ENCODE results near the gene FOXJ1. TPM values are rescaled to one million over a fixed set of nuclear protein-coding genes. Genes with fewer than 3 reads are reported as not detected.
A peak's percentile ranks its signal among the peaks of the same experiment; 100 is the strongest.

FOXJ1 gene
- total RNA-seq, 2 experiments from 2014 or later, result 5.4 to 5.8 TPM

- Mint-ChIP-seq H3K27me3 (no peaks in the 10 kb centered on the region), H3K4me1 (peaks cover 32% of the 10 kb centered on the region), H3K27ac (peak overlapping the region; percentile 60), H3K4me3 (peak overlapping the region; percentile 7), H3K9me3 (no peaks in the 10 kb centered on the region), H3K36me3 (no peaks in the 10 kb centered on the region)
- DNase-seq (no peak), ATAC-seq (ENCODE audit: low read depth) (no peak)
- POLR2A ChIA-PET, result interaction anchor here (4.0 to 11.9 kb wide), 4 partner anchors 20 to 156 kb away, joined by 35 to 244 read pairs (median 48); partner anchors contain the start of genes FOXJ1 and UBALD2
Observed at GRCh38 chr17:76123749-76124581, 17.1 kb downstream of the FOXJ1 start.

DNA sequence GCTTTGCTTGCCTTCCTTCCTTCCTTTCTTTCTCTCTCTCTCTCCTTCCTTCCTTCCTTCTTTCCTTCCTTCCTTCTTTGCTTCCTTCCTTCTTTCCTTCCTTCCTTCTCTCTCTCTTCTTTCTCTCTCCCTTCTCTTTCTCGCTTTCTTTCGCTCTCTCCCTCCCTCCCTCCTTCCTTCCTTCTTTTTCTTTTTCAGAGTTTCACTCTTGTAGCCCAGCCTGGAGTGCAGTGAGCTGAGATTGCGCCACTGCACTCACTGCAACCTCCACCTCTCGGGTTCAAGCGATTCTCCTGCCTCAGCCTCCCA, 17.9 kb downstream of the FOXJ1 start:
- POLR2A ChIA-PET, result interaction anchor here (4.0 to 11.9 kb wide), 4 partner anchors 21 to 157 kb away, joined by 35 to 244 read pairs (median 48); partner anchors contain the start of genes FOXJ1 and UBALD2
- Mint-ChIP-seq H3K27ac (peak overlapping the region; percentile 60), H3K9me3 (no peaks in the 10 kb centered on the region), H3K4me1 (peaks cover 30% of the 10 kb centered on the region), H3K36me3 (no peaks in the 10 kb centered on the region), H3K4me3 (peak overlapping the region; percentile 7), H3K27me3 (no peaks in the 10 kb centered on the region)
- ATAC-seq (ENCODE audit: low read depth) (no peak), DNase-seq (no peak)

GRCh38 chr17:76122431-76123190, 18.4 kb downstream of the FOXJ1 start:
- POLR2A ChIA-PET, result interaction anchor here (0.6 to 11.9 kb wide), 6 partner anchors 21 to 157 kb away, joined by 3 to 244 read pairs (median 40); partner anchors contain the start of genes FOXJ1 and UBALD2
- Mint-ChIP-seq H3K4me3 (peak overlapping the region; percentile 49), H3K36me3 (no peaks in the 10 kb centered on the region), H3K9me3 (no peaks in the 10 kb centered on the region), H3K4me1 (peaks cover 30% of the 10 kb centered on the region), H3K27me3 (no peaks in the 10 kb centered on the region), H3K27ac (peak overlapping the region; percentile 78)
- no peak for DNase-seq
- ATAC-seq (ENCODE audit: low read depth), result no peak

DNA sequence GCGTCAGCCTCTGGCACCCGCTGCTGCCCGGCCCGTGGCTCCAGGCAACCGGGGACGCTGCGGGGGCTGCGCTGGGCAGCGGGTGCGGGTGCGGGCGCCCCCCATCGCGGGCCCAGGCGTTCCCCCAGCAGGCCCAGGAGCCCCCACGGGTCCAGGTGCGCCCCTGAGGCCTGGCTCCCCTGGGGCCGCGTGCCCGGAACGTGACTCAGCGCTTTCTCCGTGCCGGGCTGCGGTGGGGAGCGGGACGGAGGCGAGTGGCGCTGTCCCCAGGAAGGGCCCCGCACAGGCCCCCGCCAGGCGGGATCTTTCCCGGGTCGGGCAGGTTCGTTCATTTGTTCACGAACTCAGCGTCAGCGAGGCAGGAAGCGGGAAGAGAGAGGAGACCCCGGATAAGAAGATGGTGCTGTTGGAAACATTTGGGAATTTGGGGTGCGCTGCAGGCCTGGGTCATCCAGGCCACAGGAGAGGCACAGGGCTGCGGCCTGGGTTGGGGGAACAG, 19.1 kb downstream of the FOXJ1 start:
- POLR2A ChIA-PET, result interaction anchor here (1.0 to 11.9 kb wide), 8 partner anchors 22 to 158 kb away, joined by 3 to 244 read pairs (median 22); partner anchors contain the start of genes FOXJ1 and UBALD2
- Mint-ChIP-seq H3K27ac (peak overlapping the region; percentile 86), H3K36me3 (no peaks in the 10 kb centered on the region), H3K4me1 (peaks cover 27% of the 10 kb centered on the region), H3K9me3 (no peaks in the 10 kb centered on the region), H3K4me3 (peak overlapping the region; percentile 64), H3K27me3 (no peaks in the 10 kb centered on the region)
- peak; percentile 18 for ATAC-seq (ENCODE audit: low read depth)
- DNase-seq, result no peak

DNA sequence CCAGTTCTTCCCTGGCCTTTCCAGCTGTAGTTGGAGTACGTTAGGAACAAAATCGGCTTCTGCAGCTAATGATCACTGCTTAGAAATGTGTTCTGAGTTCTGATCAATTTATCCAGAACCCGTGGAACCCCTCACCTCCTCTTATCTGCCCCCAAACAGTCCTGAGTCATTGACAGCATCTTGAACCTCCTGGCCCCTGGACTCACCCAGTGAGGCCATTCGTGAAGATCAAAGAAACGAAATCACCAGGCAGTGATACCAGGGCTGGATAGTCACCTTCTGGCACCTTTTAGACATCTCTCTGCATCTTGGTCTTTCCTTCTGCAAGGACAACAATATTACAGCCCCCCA, 20.4 kb downstream of the FOXJ1 start:
- H3K27ac Mint-ChIP-seq, result peak overlapping the region; percentile 70
- peak overlapping the region; percentile 11 for H3K4me3 Mint-ChIP-seq
- ATAC-seq (ENCODE audit: low read depth), result no peak
- no peaks in the 10 kb centered on the region for H3K27me3 Mint-ChIP-seq
- POLR2A ChIA-PET, result interaction anchor here (0.7 to 11.9 kb wide), 7 partner anchors 10 to 159 kb away, joined by 3 to 244 read pairs (median 6); partner anchors contain the start of gene UBALD2
- no peak for DNase-seq
- H3K9me3 Mint-ChIP-seq, result no peaks in the 10 kb centered on the region
- H3K4me1 Mint-ChIP-seq, result peaks cover 17% of the 10 kb centered on the region
- no peaks in the 10 kb centered on the region for H3K36me3 Mint-ChIP-seq

- ATAC-seq (ENCODE audit: low read depth), result no peak
- H3K4me3 Mint-ChIP-seq, result no peak overlapping the region
- POLR2A ChIA-PET, result interaction anchor here (0.7 to 11.9 kb wide), 4 partner anchors 60 to 160 kb away, joined by 3 to 244 read pairs (median 4); partner anchors contain the start of gene UBALD2
- no peak for DNase-seq
- H3K27me3 Mint-ChIP-seq, result no peaks in the 10 kb centered on the region
- no peaks in the 10 kb centered on the region for H3K36me3 Mint-ChIP-seq
- H3K9me3 Mint-ChIP-seq, result no peaks in the 10 kb centered on the region
- no peak overlapping the region for H3K27ac Mint-ChIP-seq
- peaks cover 15% of the 10 kb centered on the region for H3K4me1 Mint-ChIP-seq
Observed at GRCh38 chr17:76119409-76120371, 21.4 kb downstream of the FOXJ1 start.

DNA sequence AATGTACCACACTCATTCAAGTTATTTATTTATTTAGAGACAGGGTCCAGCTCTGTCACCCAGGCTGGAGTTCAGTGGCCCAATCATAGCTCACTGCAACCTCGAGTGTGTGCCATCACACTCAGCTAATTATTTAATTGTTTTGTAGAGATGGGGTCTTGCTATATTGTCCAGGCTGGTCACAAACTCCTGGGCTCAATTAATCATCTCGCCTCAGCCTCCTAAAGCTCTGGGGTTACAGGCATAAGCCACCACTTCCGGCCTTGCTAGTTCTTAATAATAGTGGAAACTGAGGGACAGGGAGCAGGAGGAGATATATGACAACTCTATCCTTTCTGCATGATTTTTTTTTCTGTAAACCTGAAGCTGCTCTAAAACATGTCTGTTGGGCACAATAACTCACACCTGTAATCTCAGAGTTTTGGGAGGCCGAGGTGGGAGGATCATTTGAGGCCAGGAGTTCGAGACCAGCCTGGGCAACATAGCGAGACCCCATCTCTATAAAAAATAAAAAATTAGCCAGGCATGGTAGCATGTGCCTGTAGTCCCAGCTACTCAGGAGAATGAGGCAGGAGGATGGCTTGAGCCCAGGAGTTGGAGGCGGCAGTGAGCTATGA, 25.8 kb downstream of the FOXJ1 start:
- H3K27ac Mint-ChIP-seq, result no peak overlapping the region
- no peak overlapping the region for H3K4me3 Mint-ChIP-seq
- no peak for DNase-seq

GRCh38 chr17:76111956-76112355, 29.1 kb downstream of the FOXJ1 start:
- no peak for DNase-seq
- H3K36me3 Mint-ChIP-seq, result no peaks in the 10 kb centered on the region
- POLR2A ChIA-PET, result no interaction called here
- no peaks in the 10 kb centered on the region for H3K9me3 Mint-ChIP-seq
- no peak for ATAC-seq (ENCODE audit: low read depth)
- H3K27me3 Mint-ChIP-seq, result peaks cover 4% of the 10 kb centered on the region
- H3K4me1 Mint-ChIP-seq, result no peaks in the 10 kb centered on the region
- H3K4me3 Mint-ChIP-seq, result no peak overlapping the region
- H3K27ac Mint-ChIP-seq, result no peak overlapping the region

More for the DNA sequence above, 25.8 kb downstream of the FOXJ1 start:
- ATAC-seq (ENCODE audit: low read depth), result no peak
- Mint-ChIP-seq H3K9me3 (no peaks in the 10 kb centered on the region), H3K36me3 (no peaks in the 10 kb centered on the region), H3K27me3 (peaks cover 2% of the 10 kb centered on the region), H3K4me1 (no peaks in the 10 kb centered on the region)
- POLR2A ChIA-PET, result interaction anchor here (0.7 to 0.8 kb wide), 2 partner anchors 11 to 156 kb away, joined by 3 read pairs; no protein-coding TSS in a partner anchor

DNA sequence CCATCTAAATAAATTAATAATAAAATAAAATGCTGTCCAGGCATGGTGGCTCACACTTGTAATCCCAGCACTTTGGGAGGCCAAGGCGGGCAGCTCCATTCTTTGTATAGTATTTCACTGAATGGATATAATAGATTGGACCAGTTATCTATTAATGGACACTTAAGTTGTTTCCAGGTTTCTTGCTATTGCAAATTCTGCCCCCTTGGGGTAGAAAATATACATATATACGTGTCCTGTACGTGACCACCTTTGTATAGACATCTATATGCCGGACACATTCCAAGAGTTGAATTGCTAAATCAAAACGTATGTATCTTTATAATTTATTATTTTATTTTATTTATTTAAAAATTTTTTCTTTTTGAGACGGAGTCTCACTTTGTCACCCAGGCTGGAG, 33.5 kb downstream of the FOXJ1 start:
- DNase-seq (no peak), ATAC-seq (ENCODE audit: low read depth) (no peak)
- H3K27me3 Mint-ChIP-seq, result peaks cover 4% of the 10 kb centered on the region
- peaks cover 8% of the 10 kb centered on the region for H3K4me1 Mint-ChIP-seq
- peaks cover 3% of the 10 kb centered on the region for H3K36me3 Mint-ChIP-seq
- POLR2A ChIA-PET, result no interaction called here
- H3K9me3 Mint-ChIP-seq, result no peaks in the 10 kb centered on the region
- no peak overlapping the region for H3K4me3 Mint-ChIP-seq
- no peak overlapping the region for H3K27ac Mint-ChIP-seq

GRCh38 chr17:76106703-76107102, 34.3 kb downstream of the FOXJ1 start:
- ATAC-seq (ENCODE audit: low read depth) (no peak), DNase-seq (no peak)
- POLR2A ChIA-PET, result no interaction called here
- Mint-ChIP-seq H3K4me3 (no peak overlapping the region), H3K27ac (no peak overlapping the region), H3K36me3 (peaks cover 3% of the 10 kb centered on the region), H3K9me3 (no peaks in the 10 kb centered on the region), H3K4me1 (peaks cover 11% of the 10 kb centered on the region), H3K27me3 (peaks cover 2% of the 10 kb centered on the region)

DNA sequence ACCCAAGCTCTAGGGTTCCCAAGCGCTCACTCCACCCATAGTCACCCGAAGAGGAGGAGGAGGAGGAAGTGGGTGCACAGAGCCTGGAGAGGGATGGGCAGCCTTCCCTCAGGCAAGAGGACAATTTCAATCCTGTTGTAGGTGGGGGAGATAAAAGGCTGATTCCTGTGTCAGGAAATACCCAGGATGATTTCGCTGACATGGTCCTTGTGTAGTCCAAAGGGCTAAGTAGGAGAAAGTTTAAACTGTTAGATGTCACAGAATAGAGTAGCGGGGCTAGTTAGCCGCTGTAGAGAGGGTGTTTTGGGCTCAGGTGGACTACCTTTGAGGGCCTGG, 36.2 kb downstream of the FOXJ1 start:
- H3K27me3 Mint-ChIP-seq, result peaks cover 2% of the 10 kb centered on the region
- no peaks in the 10 kb centered on the region for H3K9me3 Mint-ChIP-seq
- DNase-seq (no peak), ATAC-seq (ENCODE audit: low read depth) (no peak)
- POLR2A ChIA-PET, result interaction anchor here (0.6 to 1.7 kb wide), 4 partner anchors 25 to 121 kb away, joined by 3 to 6 read pairs (median 4); no protein-coding TSS in a partner anchor
- H3K36me3 Mint-ChIP-seq, result peaks cover 9% of the 10 kb centered on the region
- peak overlapping the region; percentile 63 for H3K27ac Mint-ChIP-seq
- H3K4me3 Mint-ChIP-seq, result peak overlapping the region; percentile 99
- H3K4me1 Mint-ChIP-seq, result peaks cover 16% of the 10 kb centered on the region

Data from activated naive CD8-positive, alpha-beta T cell treated with anti-CD3 and anti-CD28 coated beads, Interleukin-2, amount 10 ng/mL, durations not matched to agents 7 days and 5 days (primary cell).